GM19025 (cell line): Measurements from ENCODE around the gene SH3GL2.

ENCODE experiments used
- ATAC-seq: cut with Tn5 transposase; IDR thresholded peaks from one replicate; pipeline ENCODE4 v1.9.1; 2021; ENCODE audit warnings: mild to moderate bottlenecking, low read depth, moderate library complexity; ENCODE audit not compliant: unreplicated experiment

Gene SH3GL2

DNA sequence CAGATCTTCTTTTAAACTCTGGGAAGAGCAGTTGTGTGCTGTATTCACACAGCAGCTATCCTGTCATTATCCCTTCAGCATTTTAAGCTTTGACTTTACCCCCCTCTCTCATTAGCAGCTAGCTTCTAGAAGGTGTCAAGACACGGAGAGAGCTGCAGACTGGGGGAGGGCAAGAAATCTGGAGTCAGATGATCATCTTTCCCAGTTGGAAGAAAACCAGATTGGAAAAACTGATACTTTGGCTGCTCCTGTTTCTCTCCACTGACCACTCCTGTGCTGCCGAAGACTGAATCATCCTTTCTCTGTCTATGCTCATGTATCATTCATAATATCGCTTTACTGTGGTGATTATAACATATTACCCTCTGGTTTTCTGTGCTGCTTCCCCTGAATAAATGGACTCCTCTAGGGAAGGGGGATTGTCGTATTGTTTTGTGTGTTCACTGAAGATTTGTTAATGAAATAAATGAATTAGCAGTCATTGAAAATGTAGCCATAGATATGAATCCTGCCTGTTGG lies 75.1 kb downstream of the SH3GL2 start:
- no peak for ATAC-seq

DNA sequence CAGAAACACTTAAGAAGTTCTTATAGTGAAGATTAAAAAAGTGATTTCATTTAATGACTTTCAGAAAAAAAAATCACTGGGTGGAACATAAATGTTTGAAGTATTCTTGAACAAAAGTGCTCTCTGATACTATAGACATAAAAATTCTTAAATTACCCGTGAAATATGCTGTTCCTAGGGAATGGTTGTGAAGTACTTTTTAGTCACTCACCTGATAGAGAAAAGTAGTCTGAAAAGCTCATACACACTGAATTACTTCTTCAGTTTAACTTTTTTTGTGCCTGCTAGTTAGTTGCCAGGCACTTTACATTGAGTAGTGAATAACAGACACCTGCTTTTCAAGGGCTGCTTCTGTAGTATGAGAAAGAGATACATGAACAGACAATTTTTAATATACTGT lies 78.0 kb downstream of the SH3GL2 start:
- ATAC-seq: no peak

DNA sequence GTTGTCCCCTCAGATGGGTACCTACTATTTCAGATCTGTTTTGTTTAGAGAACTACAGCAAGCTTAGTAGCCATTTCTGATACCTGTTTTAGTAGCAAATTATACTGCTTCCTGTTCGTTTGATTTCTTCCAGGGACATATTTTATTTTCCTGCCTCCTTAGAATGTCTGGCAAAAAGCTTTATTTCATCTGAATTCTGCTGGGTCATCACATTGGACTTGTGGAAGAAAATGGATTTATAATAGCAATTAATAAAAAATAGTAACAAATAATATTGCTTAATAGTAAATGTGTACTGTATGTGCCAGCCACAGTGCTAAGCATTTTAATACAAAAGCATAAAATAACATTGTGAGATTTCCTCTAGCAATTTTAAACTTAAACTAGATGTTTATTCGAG lies 79.4 kb downstream of the SH3GL2 start:
- no peak for ATAC-seq

GRCh38 chr9:17660158-17660557 lies 81.3 kb downstream of the SH3GL2 start:
- no peak for ATAC-seq

GRCh38 chr9:17665450-17665849 lies 86.6 kb downstream of the SH3GL2 start:
- ATAC-seq: no peak

GRCh38 chr9:17669206-17669605 lies 90.3 kb downstream of the SH3GL2 start:
- ATAC-seq: no peak

DNA sequence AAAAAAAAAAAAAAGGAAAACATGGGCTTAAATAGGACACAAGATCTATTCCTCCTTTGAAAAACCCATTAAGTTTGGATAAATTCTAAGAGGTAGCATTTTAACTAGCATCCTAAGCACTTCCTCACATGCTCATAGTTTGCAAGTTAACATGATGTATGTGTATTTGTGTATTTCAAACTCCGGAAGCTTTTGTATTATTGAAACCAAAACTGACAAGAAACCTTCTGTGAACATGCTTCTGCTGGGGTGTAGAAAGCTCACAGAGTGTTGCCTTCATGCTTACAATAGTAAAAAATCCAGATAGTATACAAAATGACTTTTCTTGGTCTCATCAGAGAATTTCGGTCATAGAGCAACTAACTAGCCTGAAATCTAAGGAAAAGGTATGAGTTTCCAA lies 103.8 kb downstream of the SH3GL2 start:
- no peak for ATAC-seq

DNA sequence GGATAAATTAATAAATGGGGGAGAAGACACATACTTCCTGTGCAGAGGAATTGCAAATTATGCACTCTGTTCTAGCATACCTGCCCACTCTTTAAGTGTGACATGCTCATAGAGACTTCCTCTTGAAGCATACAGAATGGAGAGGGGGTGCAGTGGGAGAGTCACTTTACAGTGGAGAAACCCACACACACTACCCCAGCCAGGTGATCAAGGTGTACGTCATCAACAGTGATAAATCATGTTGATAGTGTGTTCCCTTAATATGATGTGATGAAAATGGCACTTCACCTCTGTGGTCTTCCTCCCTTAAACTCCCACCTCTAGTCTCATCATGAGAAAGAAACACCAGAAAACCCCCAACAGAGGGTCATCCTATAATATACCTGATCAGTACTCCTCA lies 110.0 kb downstream of the SH3GL2 start:
- ATAC-seq: no peak

GRCh38 chr9:17694336-17694735 lies 115.5 kb downstream of the SH3GL2 start:
- ATAC-seq: no peak

- ATAC-seq: no peak
Observed at GRCh38 chr9:17695482-17695881, 116.6 kb downstream of the SH3GL2 start.

- no peak for ATAC-seq
Observed at GRCh38 chr9:17699615-17700330, 120.9 kb downstream of the SH3GL2 start.

GRCh38 chr9:17706347-17706746 lies 127.5 kb downstream of the SH3GL2 start:
- no peak for ATAC-seq

- no peak for ATAC-seq
Observed at GRCh38 chr9:17719053-17719452, 140.2 kb downstream of the SH3GL2 start.

DNA sequence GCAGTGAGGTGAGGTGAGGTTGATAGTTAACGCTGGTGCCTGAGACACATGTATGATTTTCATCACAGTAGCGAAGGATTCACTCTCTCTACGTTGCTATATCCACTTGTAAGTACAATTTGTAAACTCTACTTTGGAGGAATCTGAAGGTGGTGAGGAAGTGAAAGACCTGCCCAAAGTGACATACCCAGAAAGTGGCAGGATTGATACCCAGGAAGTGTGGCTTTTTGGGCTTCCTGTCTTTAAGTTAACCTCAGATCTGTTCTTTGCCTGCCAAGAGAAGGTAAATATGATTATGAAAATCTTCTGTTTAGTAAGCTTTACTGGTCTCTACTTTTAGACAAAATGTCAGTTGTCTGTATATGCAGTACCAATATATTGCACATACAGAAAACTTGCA lies 143.1 kb downstream of the SH3GL2 start:
- no peak for ATAC-seq

- ATAC-seq: no peak
Observed at GRCh38 chr9:17723656-17724055, 144.8 kb downstream of the SH3GL2 start.

DNA sequence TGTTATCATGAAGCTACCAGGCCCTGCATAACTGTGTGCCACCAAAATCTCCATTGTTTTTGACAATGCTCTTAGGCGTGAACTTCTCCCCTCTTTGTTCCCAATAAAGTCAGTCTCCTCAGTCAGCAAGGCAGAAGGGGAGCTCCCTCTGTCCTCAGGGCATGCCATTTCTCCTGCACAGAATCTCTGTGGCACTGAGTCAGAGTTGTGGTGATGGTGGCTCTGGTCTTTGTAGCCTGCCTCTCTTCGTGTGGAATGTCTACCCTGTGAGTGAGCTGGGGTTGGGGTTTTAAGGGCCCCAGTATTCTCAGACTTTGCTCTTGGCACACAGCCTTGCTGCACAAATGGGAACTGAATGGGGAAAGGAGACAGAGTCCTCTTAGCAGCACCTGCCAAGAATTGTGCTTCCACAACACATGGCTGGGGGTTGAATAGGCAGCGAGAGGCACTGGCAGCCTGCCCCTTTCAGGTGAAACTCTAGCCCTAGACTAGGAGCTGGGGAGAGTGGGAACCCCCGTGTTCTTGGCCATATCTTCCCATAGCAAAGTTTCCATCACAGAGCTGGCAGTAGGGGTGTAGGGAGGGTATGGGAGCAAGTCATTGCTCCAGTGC lies 146.6 kb downstream of the SH3GL2 start:
- ATAC-seq: no peak

- no peak for ATAC-seq
Observed at GRCh38 chr9:17726298-17726697, 147.4 kb downstream of the SH3GL2 start.

- no peak for ATAC-seq
Observed at GRCh38 chr9:17730899-17731298, 152.0 kb downstream of the SH3GL2 start.

GRCh38 chr9:17731308-17731707 lies 152.4 kb downstream of the SH3GL2 start:
- ATAC-seq: no peak

DNA sequence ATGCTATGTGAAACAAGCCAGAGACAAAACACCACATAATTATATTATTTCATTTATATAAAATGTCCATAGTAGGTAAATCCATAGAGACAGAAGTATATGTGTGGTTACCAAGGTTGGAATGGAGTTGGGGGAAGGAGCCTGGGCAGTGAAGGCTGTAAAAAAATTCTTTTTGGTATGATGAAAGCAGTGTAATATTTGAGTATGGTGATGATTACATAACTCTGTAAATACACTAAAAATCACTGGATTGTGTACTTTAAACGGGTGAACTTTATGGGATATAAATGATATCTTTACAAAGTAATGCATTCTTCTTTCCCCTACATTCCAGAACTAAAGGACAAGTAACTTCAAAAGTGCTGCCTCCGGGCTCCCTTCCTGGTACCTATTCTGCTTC lies 155.8 kb downstream of the SH3GL2 start:
- ATAC-seq: no peak

DNA sequence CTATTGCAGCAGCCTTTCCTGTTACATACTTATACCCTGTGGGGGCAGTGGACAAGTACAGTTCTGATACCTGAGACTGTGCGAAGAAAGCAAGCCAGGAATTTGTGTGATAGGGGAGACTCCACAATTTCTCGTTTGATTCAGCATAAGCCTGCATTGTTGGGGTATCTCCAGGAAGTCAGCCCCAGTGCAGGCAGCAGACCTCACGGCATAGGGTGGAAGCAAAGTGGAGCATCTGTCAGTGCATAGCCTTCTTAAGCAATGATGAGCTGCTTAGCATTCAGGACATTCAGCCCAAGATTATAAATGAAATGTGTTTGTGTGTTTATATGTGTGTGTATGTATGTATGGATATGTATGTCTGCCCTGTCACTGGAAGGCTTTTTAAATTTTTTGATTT lies 157.0 kb downstream of the SH3GL2 start:
- ATAC-seq: no peak

DNA sequence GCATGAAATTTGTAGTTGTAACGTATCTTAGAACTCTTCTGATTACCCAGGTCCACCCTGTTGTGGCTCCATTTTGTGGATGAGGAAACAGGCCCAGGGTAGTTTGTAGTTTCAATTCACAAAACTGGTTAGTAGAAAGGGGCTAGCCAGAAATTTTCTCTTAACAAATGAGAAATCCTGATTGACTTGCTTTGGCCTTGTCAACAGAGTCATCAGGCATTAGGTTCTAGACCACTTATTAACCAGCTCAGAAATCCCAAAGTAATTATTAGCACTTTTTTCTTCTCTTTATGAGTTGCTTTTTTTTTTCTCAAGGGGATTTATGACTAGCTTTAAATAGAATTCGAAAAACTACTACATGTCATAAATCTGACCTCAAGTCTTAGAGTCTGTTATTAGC lies 160.2 kb downstream of the SH3GL2 start:
- peak; percentile 54 for ATAC-seq
